Kidney (tissue), 14 donors: ENCODE measurements around the gene CD68. TPM values are rescaled to one million over a fixed set of nuclear protein-coding genes. Genes with fewer than 3 reads are reported as not detected.

Source experiments
- DNase-seq, 5 donors: peaks; one replicate each; pipeline ENCODE4 v3.0.0-alpha.2; 2013 to 2020
- FAIRE-seq: peaks from 2 replicates; lab custom pipeline; 2012; peaks lifted over from hg19 to GRCh38; lab: Jason Lieb, UNC
- H3K27ac ChIP-seq, 2 donors: one replicate each; pipeline ENCODE4 v1.7.0; 2013; ENCODE audit warnings: low read depth in 2 of 2, low read length in 2 of 2, inconsistent platforms in 1 of 2
- H3K27me3 ChIP-seq: one replicate; pipeline ENCODE4 v1.7.1; 2013; ENCODE audit warnings: low read length, inconsistent platforms; ENCODE audit not compliant: control insufficient read depth, insufficient read depth
- H3K36me3 ChIP-seq, 3 donors: one replicate each; pipeline versions ENCODE4 v1.7.0 to v1.7.1; 2013; ENCODE audit warnings: low read length in 3 of 3, control low read depth in 1 of 3, inconsistent platforms in 1 of 3; ENCODE audit not compliant: insufficient read depth in 3 of 3, control insufficient read depth in 2 of 3
- H3K4me1 ChIP-seq, 3 donors: one replicate each; pipeline versions ENCODE4 v1.7.0 to v1.7.1; 2013; ENCODE audit warnings: low read length in 3 of 3, inconsistent platforms in 1 of 3, low read depth in 1 of 3; ENCODE audit not compliant: control insufficient read depth in 2 of 3, insufficient read depth in 2 of 3
- H3K4me3 ChIP-seq, 3 donors: one replicate each; pipeline versions ENCODE4 v1.7.0 to v1.8.1; 2013; ENCODE audit warnings: low read length in 3 of 3, control low read depth in 1 of 3, inconsistent platforms in 1 of 3
- H3K9ac ChIP-seq, 3 donors: one replicate each; pipeline versions ENCODE4 v1.7.0 to v1.7.1; 2013; ENCODE audit warnings: low read length in 3 of 3, control low read depth in 1 of 3, inconsistent platforms in 1 of 3
- H3K9me3 ChIP-seq, 3 donors: one replicate each; pipeline versions ENCODE4 v1.7.0 to v1.7.1; 2013; ENCODE audit warnings: low read length in 3 of 3, control low read depth in 1 of 3, inconsistent platforms in 1 of 3; ENCODE audit not compliant: control insufficient read depth in 2 of 3, insufficient read depth in 1 of 3
- CTCF ChIP-seq: IDR thresholded peaks from 3 replicates; pipeline ENCODE4 v1.5.1; 2012; ENCODE audit warnings: mild to moderate bottlenecking, moderate library complexity, borderline replicate concordance; ENCODE audit not compliant: insufficient read depth; ENCODE audit errors: extremely low read depth
- intact Hi-C: fragments of 100-400 bp; cut with DNase I; formaldehyde crosslinking; loops from one replicate; pipeline ENCODE4 v1.11.1; 2022
- polyA plus RNA-seq: library from polyadenylated mRNA; stranded (reverse); fragments of 350-450 nt; fragmentation: Illumina TruSeq; extraction: RNeasy Lipid Tissue Mini Kit (QIAGEN cat#74804); gene quantifications from one replicate; pipeline ENCODE4 v1.2.3, GENCODE V29; 2014; ENCODE audit warnings: low read depth, low replicate concordance; ENCODE audit not compliant: insufficient read depth
- total RNA-seq: library from RNA; stranded (reverse); fragmentation: NEBNext Ultra II Directional; extraction: Animal tissue kit (Norgen Biotek cat#: 25700); gene quantifications from one replicate; pipeline ENCODE4 v1.2.1, GENCODE V29; 2021
- donor health status: control.
- donor health status: control.
- donor health status: control.
- donor health status: control.
- donor health status: control.
- donor health status: DM: yes; HTN: yes; CAD: no.
- donor health status: Normal renal cell carcinoma (clear cell type).

CD68 gene
- total and polyA plus RNA-seq, 2 donors from 2014 or later: 38.3 to 92.6 TPM

GRCh38 chr17:7587420-7588151 is 8.1 kb downstream of the CD68 start:
- intact Hi-C loops: no loop called here
- H3K27me3 ChIP-seq: no peaks in the 10 kb centered on the region
- peak in 1 of 5 donors; percentile 59 for DNase-seq
- no peaks in the 10 kb centered on the region for H3K9me3 ChIP-seq
- H3K36me3 ChIP-seq: peaks cover 0 to 26% (median 18%) of the 10 kb centered on the region in 3 donors
- H3K4me3 ChIP-seq: no peak overlapping the region
- H3K4me1 ChIP-seq: peaks cover 0 to 22% (median 19%) of the 10 kb centered on the region in 3 donors
- no peak for FAIRE-seq
- no peak overlapping the region for H3K27ac ChIP-seq
- H3K9ac ChIP-seq: no peak overlapping the region
- no peak for TF ChIP-seq CTCF

GRCh38 chr17:7588553-7589203 is 9.2 kb downstream of the CD68 start:
- peak overlapping the region in 2 of 3 donors; percentile 32 to 40 for H3K9ac ChIP-seq
- no peaks in the 10 kb centered on the region for H3K27me3 ChIP-seq
- intact Hi-C loops: no loop called here
- H3K9me3 ChIP-seq: no peaks in the 10 kb centered on the region
- TF ChIP-seq CTCF: no peak
- peak overlapping the region in 1 of 3 donors; percentile 37 for H3K4me3 ChIP-seq
- H3K27ac ChIP-seq: no peak overlapping the region
- DNase-seq: peak in 1 of 5 donors; percentile 61
- FAIRE-seq: no peak
- peaks cover 0 to 14% (median 10%) of the 10 kb centered on the region in 3 donors for H3K4me1 ChIP-seq
- H3K36me3 ChIP-seq: peaks cover 3 to 37% (median 28%) of the 10 kb centered on the region in 3 donors

GRCh38 chr17:7589204-7589868 is 9.9 kb downstream of the CD68 start:
- H3K27me3 ChIP-seq: no peaks in the 10 kb centered on the region
- intact Hi-C loops: no loop called here
- peaks cover 0 to 11% (median 10%) of the 10 kb centered on the region in 3 donors for H3K4me1 ChIP-seq
- H3K4me3 ChIP-seq: peak overlapping the region in 1 of 3 donors; percentile 37
- peak overlapping the region in 2 of 3 donors; percentile 32 to 40 for H3K9ac ChIP-seq
- H3K36me3 ChIP-seq: peaks cover 10 to 44% (median 33%) of the 10 kb centered on the region in 3 donors
- peak; percentile 88 to 95 (median 91) for DNase-seq
- peak; percentile 89 for TF ChIP-seq CTCF
- no peak for FAIRE-seq
- H3K9me3 ChIP-seq: no peaks in the 10 kb centered on the region
- H3K27ac ChIP-seq: no peak overlapping the region
